C4-2B (cell line): ENCODE measurements around the gene CALCOCO2.

Experiments used
- H3K27ac ChIP-seq: fragments of 450-650 bp; 2 replicates; pipeline ENCODE4 v1.5.1; 2017
- CTCF ChIP-seq: fragments of 450-650 bp; conservative IDR thresholded peaks from 2 replicates; pipeline ENCODE4 v1.5.1; 2017; ENCODE audit warnings: mild to moderate bottlenecking
- ZFX ChIP-seq: fragments of 450-650 bp; IDR thresholded peaks from 2 replicates; pipeline ENCODE4 v1.6.1; 2017

CALCOCO2 gene

GRCh38 chr17:48854774-48855476 is 24.1 kb downstream of the CALCOCO2 start:
- TF ChIP-seq ZFX (no peak), CTCF (no peak)
- no peak overlapping the region for H3K27ac ChIP-seq

- TF ChIP-seq CTCF (no peak), ZFX (no peak)
- no peak overlapping the region for H3K27ac ChIP-seq
Measured at GRCh38 chr17:48856122-48856821, 25.4 kb downstream of the CALCOCO2 start.

- no peak overlapping the region for H3K27ac ChIP-seq
- TF ChIP-seq ZFX, result no peak
- TF ChIP-seq CTCF, result no peak; the same call in 1 of the 2 replicates
Measured at GRCh38 chr17:48860034-48860433, 29.2 kb downstream of the CALCOCO2 start.

GRCh38 chr17:48860456-48860855 is 29.6 kb downstream of the CALCOCO2 start:
- H3K27ac ChIP-seq, result no peak overlapping the region
- TF ChIP-seq ZFX (no peak), CTCF (no peak; the same call in 1 of the 2 replicates)

GRCh38 chr17:48868916-48869500 is 38.2 kb downstream of the CALCOCO2 start:
- TF ChIP-seq ZFX, result no peak
- no peak for TF ChIP-seq CTCF
- H3K27ac ChIP-seq, result no peak overlapping the region

GRCh38 chr17:48869821-48870318 is 39.0 kb downstream of the CALCOCO2 start:
- H3K27ac ChIP-seq, result no peak overlapping the region
- TF ChIP-seq ZFX, result no peak
- TF ChIP-seq CTCF, result no peak

- no peak overlapping the region for H3K27ac ChIP-seq
Measured at GRCh38 chr17:48871035-48871550, 40.3 kb downstream of the CALCOCO2 start.

More at GRCh38 chr17:48871035-48871550, 40.3 kb downstream of the CALCOCO2 start:
- TF ChIP-seq CTCF (no peak), ZFX (no peak)
